NB4 (cell line): Measurements from ENCODE around the gene TTYH1.

Experiments
- DNase-seq: peaks from one replicate; pipeline ENCODE4 v3.0.0; 2010; ENCODE audit warnings: low read depth
- H3K4me3 ChIP-seq: one replicate; pipeline ENCODE4 v1.5.1; 2011; ENCODE audit warnings: mild to moderate bottlenecking, low read depth, low read length, moderate library complexity
- CTCF ChIP-seq: IDR thresholded peaks from one replicate; pipeline ENCODE4 v1.5.1; 2012; ENCODE audit warnings: low read depth, low read length
- MYC ChIP-seq: IDR thresholded peaks from 2 replicates; pipeline ENCODE4 v1.6.1; 2011; ENCODE audit warnings: low read depth, low read length
- POLR2A ChIP-seq: IDR thresholded peaks from 2 replicates; pipeline ENCODE4 v1.6.1; 2011; ENCODE audit warnings: mild to moderate bottlenecking; ENCODE audit not compliant: insufficient read length; ENCODE audit errors: extremely low read depth
- TF ChIP-seq, protein P1 (sequence below): IDR thresholded peaks from 2 replicates; pipeline ENCODE4 v1.6.1; 2011; ENCODE audit warnings: low read depth, low read length

TTYH1 gene

DNA sequence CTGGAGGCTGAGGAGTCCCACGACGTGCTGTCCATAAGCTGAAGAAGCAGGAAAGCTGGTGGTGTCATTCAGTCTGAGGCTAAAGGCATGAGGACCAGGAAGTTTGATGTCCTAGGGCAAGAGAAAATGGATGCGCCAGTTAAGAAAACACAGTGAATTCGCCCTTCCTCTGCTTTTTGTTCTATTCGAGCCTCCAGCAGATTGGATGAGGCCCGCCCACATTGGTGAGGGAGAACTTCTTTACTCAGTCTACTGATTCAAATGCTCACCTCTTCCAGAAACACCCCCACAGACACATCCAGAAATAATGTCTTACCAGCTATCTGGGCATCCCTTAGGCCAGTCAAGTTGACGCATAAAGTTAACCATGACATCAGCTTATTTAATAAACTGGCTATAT is 7.5 kb upstream of the TTYH1 start:
- no peak overlapping the region for H3K4me3 ChIP-seq
- no peak for DNase-seq
- TF ChIP-seq MYC (no peak), CTCF (no peak), POLR2A (no peak)
- TF ChIP-seq, protein P1, sequence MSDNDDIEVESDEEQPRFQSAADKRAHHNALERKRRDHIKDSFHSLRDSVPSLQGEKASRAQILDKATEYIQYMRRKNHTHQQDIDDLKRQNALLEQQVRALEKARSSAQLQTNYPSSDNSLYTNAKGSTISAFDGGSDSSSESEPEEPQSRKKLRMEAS, result no peak

DNA sequence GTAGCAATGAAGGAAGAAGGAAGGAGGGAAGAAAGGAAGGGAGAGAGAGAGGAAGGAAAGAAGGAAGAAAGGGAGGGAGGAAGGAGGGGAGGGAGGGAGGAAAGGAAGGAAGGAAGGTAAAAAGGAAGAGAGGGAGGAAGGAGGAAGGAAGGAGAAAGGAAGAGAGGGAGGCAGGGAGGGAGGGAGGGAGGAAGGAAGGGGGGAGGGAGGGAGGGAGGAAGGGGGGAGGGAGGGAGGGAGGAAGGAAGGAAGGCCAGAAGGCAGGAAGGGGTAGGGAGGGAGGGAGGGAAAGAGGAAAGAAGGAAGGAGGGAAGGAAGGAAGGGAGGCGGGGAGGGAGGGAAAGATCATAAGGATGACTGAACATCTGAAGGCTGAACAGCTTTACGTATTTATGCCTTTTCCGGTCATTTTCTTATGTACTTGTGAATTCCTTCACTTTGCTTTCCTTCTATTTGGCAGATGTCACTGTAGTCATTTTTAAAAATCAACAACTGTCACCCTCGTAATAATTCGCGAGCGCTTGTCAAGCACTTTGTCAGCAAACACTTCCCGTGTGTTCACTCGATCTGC is 6.7 kb upstream of the TTYH1 start:
- DNase-seq, result no peak
- H3K4me3 ChIP-seq, result no peak overlapping the region
- TF ChIP-seq, protein P1, result no peak
- TF ChIP-seq CTCF, result no peak

GRCh38 chr19:54411033-54411432 is 4.2 kb upstream of the TTYH1 start:
- DNase-seq, result no peak
- H3K4me3 ChIP-seq, result no peak overlapping the region
- TF ChIP-seq CTCF (no peak), MYC (no peak), POLR2A (no peak)
- TF ChIP-seq, protein P1, result no peak

DNA sequence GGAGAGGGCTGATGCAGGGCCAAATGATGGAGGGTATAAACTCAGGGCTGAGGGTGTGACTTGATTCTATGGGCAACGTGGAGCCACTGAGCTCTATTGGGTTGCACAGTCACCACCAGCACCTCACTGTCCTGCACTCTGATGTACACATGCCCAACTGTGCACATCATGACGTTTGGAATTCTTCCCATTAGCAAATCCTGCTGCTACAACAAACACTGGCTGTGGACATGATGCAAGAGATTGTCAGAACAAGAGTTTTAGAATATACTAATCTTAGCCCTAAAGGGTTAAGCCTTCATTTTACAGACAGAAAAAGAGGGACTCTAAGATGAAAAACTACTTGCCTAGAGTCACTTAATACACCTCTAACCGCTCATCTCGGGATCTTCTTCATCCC is 2.4 kb upstream of the TTYH1 start:
- no peak for DNase-seq
- H3K4me3 ChIP-seq, result no peak overlapping the region
- TF ChIP-seq CTCF (no peak), MYC (no peak)
- TF ChIP-seq, protein P1, result no peak

- DNase-seq, result no peak
- H3K4me3 ChIP-seq, result no peak overlapping the region
- no peak for TF ChIP-seq MYC
Observed at GRCh38 chr19:54414156-54414555, 1.1 kb upstream of the TTYH1 start.

GRCh38 chr19:54415901-54416673 is 823 bp downstream of the TTYH1 start:
- no peak for TF ChIP-seq MYC
- no peak for TF ChIP-seq CTCF
- TF ChIP-seq, protein P1, result no peak
- no peak for TF ChIP-seq POLR2A
- no peak overlapping the region for H3K4me3 ChIP-seq
- DNase-seq, result no peak
